Smooth muscle cell (in vitro differentiated cells): ENCODE results near the gene HMSD. TPM values are rescaled to one million over a fixed set of nuclear protein-coding genes. Genes with fewer than 3 reads are reported as not detected.

Source experiments
- DNase-seq: peaks from one replicate; lab custom pipeline; 2025; ENCODE audit not compliant: unreplicated experiment; lab: John Stamatoyannopoulos, UW
- H2AFZ ChIP-seq: fragments of 200-600 bp; sonication (generic); 2 replicates; pipeline ENCODE4 v1.6.0; 2016; ENCODE audit warnings: antibody characterized with exemption, low read depth, mild to moderate bottlenecking
- H3F3A ChIP-seq: fragments of 200-600 bp; sonication (generic); 2 replicates; pipeline ENCODE4 v1.6.0; 2017; ENCODE audit warnings: antibody characterized with exemption, low read depth
- H3K27ac ChIP-seq: fragments of 200-600 bp; sonication (generic); 2 replicates; pipeline ENCODE4 v1.5.1; 2016; ENCODE audit warnings: low read depth, mild to moderate bottlenecking
- H3K27me3 ChIP-seq: fragments of 200-600 bp; sonication (generic); 2 replicates; pipeline ENCODE4 v1.6.1; 2016; ENCODE audit warnings: low read depth, mild to moderate bottlenecking
- H3K36me3 ChIP-seq: fragments of 200-600 bp; sonication (generic); 2 replicates; pipeline ENCODE4 v1.5.1; 2016; ENCODE audit warnings: low read depth
- H3K4me1 ChIP-seq: fragments of 200-600 bp; sonication (generic); 2 replicates; pipeline ENCODE4 v1.5.1; 2016; ENCODE audit warnings: low read depth
- H3K4me2 ChIP-seq: fragments of 200-600 bp; sonication (generic); 2 replicates; pipeline ENCODE4 v1.6.0; 2016; ENCODE audit warnings: mild to moderate bottlenecking
- H3K4me3 ChIP-seq: fragments of 200-600 bp; sonication (generic); 2 replicates; pipeline ENCODE4 v1.5.1; 2016; ENCODE audit warnings: mild to moderate bottlenecking
- H3K79me2 ChIP-seq: fragments of 200-600 bp; sonication (generic); 2 replicates; pipeline ENCODE4 v1.6.0; 2016; ENCODE audit warnings: low read depth, mild to moderate bottlenecking
- H3K9ac ChIP-seq: fragments of 200-600 bp; sonication (generic); 2 replicates; pipeline ENCODE4 v1.6.0; 2016; ENCODE audit warnings: low read depth
- H3K9me3 ChIP-seq: fragments of 200-600 bp; sonication (generic); replicated peaks from 2 replicates; pipeline ENCODE4 v1.5.1; 2016; ENCODE audit warnings: low read depth
- H4K20me1 ChIP-seq: fragments of 200-600 bp; sonication (generic); 2 replicates; pipeline ENCODE4 v1.6.0; 2016; ENCODE audit warnings: low read depth
- CTCF ChIP-seq: fragments of 200-600 bp; sonication (generic); IDR thresholded peaks from 2 replicates; pipeline ENCODE4 v1.5.1; 2017; ENCODE audit warnings: borderline replicate concordance, mild to moderate bottlenecking, antibody characterized with exemption; ENCODE audit not compliant: insufficient read depth, poor library complexity, severe bottlenecking
- WGBS: methylation state at CpG from one replicate; pipeline ENCODE4 v1.1.7; 2016; ENCODE audit warnings: low lambda C conversion rate; 5-methylcytosine and 5-hydroxymethylcytosine counted together
- polyA plus RNA-seq: library from polyadenylated mRNA; unstranded; fragments of >200 nt; fragmentation: Nextera tagmentation; extraction: Ambion mirVana; gene quantifications from 2 replicates; pipeline ENCODE4 v1.2.1, GENCODE V29; 2016
- total RNA-seq: library from RNA; depleted of rRNA; stranded (reverse); fragments of >200 nt; gene quantifications from 2 replicates; pipeline ENCODE4 v1.2.3, GENCODE V29; 2014

The HMSD gene
- total and polyA plus RNA-seq, 2 experiments from 2014 or later = 0.26 TPM; not detected in 1

- Histone ChIP-seq H3K4me1 (no peaks in the 10 kb centered on the region), H3K79me2 (no peaks in the 10 kb centered on the region), H3K9me3 (no peaks in the 10 kb centered on the region), H4K20me1 (no peaks in the 10 kb centered on the region), H3K4me2 (no peak overlapping the region), H2AFZ (no peak overlapping the region), H3K27me3 (no peaks in the 10 kb centered on the region), H3K36me3 (no peaks in the 10 kb centered on the region), H3K27ac (no peak overlapping the region), H3K4me3 (no peak overlapping the region), H3F3A (no peaks in the 10 kb centered on the region), H3K9ac (no peak overlapping the region)
- DNase-seq = no peak
- TF ChIP-seq CTCF = no peak
- 92% methylated on average over 2 of the region's 2 CpGs for WGBS
Observed at GRCh38 chr18:63905361-63905760, 43.7 kb upstream of the HMSD start.

DNA sequence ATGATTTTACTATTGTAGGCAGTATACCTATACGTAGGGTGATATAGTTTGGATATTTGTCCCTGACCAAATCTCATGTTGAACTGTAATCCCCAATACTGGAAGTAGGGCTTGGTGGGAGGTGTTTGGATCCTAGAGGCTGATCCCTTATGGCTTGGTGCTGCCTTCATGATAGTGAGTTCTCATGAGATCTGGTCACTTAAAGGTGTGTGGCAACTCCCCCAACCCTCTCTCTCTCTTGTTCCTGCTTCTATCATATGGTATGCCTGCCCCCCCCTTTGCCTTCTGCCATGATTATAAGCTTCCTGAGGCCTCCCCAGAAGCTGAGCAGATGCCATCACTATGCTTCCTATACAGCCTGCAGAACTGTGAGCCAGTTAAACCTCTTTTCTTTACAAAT, 43.0 kb upstream of the HMSD start:
- no peak overlapping the region for H3K4me3 ChIP-seq
- WGBS = 84% methylated on average over 1 of the region's 1 CpG
- no peaks in the 10 kb centered on the region for H3K4me1 ChIP-seq

DNA sequence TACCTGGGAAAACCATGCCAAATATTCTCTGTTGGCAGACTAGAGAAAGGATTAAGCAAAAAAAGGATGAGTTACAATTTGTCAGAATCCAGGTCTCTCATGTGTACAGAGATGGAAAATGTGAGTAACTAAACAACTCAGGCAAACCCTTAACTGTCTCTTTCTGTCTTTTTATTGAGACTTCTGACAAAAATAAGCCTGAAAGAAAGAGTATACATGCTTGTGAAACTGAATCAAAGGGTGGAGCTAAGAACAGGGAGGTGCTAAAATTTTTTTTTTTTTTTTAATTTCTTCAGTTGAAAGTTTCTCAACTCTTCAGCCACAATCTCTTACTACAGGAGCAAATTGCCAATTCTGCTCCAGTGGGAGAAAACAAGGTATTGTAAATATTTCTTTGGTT, 41.4 kb upstream of the HMSD start, which contains the start of gene SERPINB10:
TSS of gene SERPINB10 (plus strand) at position 295 of the 400 bp plus-strand sequence. CDS start 7,553 bp downstream, outside the sequence.
- H3K4me1 ChIP-seq = no peaks in the 10 kb centered on the region
- no peak within 1 kb of the TSS for H3K9ac ChIP-seq
- H3F3A ChIP-seq = no peaks in the 10 kb centered on the region
- no peak within 1 kb of the TSS for H3K27ac ChIP-seq
- no peak within 1 kb of the TSS for H2AFZ ChIP-seq
- no peaks in the 10 kb centered on the region for H3K79me2 ChIP-seq
- H3K27me3 ChIP-seq = no peaks in the 10 kb centered on the region
- TF ChIP-seq CTCF = no peak
- no peaks in the 10 kb centered on the region for H3K9me3 ChIP-seq
- no peak within 1 kb of the TSS for H3K4me2 ChIP-seq
- no peak within 1 kb of the TSS for H3K4me3 ChIP-seq
- no peak for DNase-seq
- H3K36me3 ChIP-seq = no peaks in the 10 kb centered on the region
- H4K20me1 ChIP-seq = no peaks in the 10 kb centered on the region

More for the DNA sequence above, 43.0 kb upstream of the HMSD start:
- no peak for DNase-seq
- Histone ChIP-seq H3K27ac (no peak overlapping the region), H3K27me3 (no peaks in the 10 kb centered on the region), H3K36me3 (no peaks in the 10 kb centered on the region), H4K20me1 (no peaks in the 10 kb centered on the region), H2AFZ (no peak overlapping the region), H3K9me3 (no peaks in the 10 kb centered on the region), H3K4me2 (no peak overlapping the region), H3K79me2 (no peaks in the 10 kb centered on the region), H3K9ac (no peak overlapping the region), H3F3A (no peaks in the 10 kb centered on the region)
- no peak for TF ChIP-seq CTCF

GRCh38 chr18:63908858-63909257, 40.2 kb upstream of the HMSD start:
- no peak overlapping the region for H3K4me3 ChIP-seq
- no peak for DNase-seq
- H3K4me1 ChIP-seq = no peaks in the 10 kb centered on the region
- no peak overlapping the region for H3K27ac ChIP-seq
- no peak for TF ChIP-seq CTCF
- H3K79me2 ChIP-seq = no peaks in the 10 kb centered on the region
- no peaks in the 10 kb centered on the region for H3F3A ChIP-seq
- H3K36me3 ChIP-seq = no peaks in the 10 kb centered on the region
- H3K9ac ChIP-seq = no peak overlapping the region
- H3K27me3 ChIP-seq = no peaks in the 10 kb centered on the region
- 86% methylated on average over 1 of the region's 1 CpG for WGBS
- H2AFZ ChIP-seq = no peak overlapping the region
- H3K4me2 ChIP-seq = no peak overlapping the region
- no peaks in the 10 kb centered on the region for H3K9me3 ChIP-seq
- no peaks in the 10 kb centered on the region for H4K20me1 ChIP-seq
